Natural killer cell treated with Interleukin-12 subunit alpha and Interleukin-12 subunit beta and Interleukin-15 and Interleukin-18, amount 100 ng/mL, for 72 hours (primary cell): ENCODE data around the gene PHF12. TPM values are rescaled to one million over a fixed set of nuclear protein-coding genes. Genes with fewer than 3 reads are reported as not detected.
"Not testable (repeated sequence)": the region's sequence is repeated elsewhere in the genome, so short reads cannot be mapped to it uniquely, and the experiment has no call there.

ENCODE experiments used
- ATAC-seq, 2 donors: fragments of 150-1000 bp; cut with Tn5 transposase in 1 of 2; sonication (Bioruptor Pico), chemical (Tn5 transposase) in 1 of 2; 2 replicates each; pipeline ENCODE4 v1.10.0; 2021
- DNase-seq: peaks from one replicate; pipeline ENCODE4 v3.0.0; 2022; ENCODE audit warnings: low spot score
- H3K27ac Mint-ChIP-seq, 2 donors: 1 replicate in 1 of 2; 2 replicates in 1 of 2; pipeline ENCODE4 v1.8.0; 2022; ENCODE audit warnings: mixed read lengths in 2 of 2, mild to moderate bottlenecking in 1 of 2, moderate library complexity in 1 of 2
- H3K27me3 Mint-ChIP-seq, 2 donors: 1 replicate in 1 of 2; 2 replicates in 1 of 2; pipeline ENCODE4 v1.8.0; 2022; ENCODE audit warnings: mixed read lengths in 2 of 2
- H3K36me3 Mint-ChIP-seq: one replicate; pipeline ENCODE4 v1.8.0; 2022; ENCODE audit warnings: mixed read lengths
- H3K4me1 Mint-ChIP-seq, 2 donors: 1 replicate in 1 of 2; 2 replicates in 1 of 2; pipeline ENCODE4 v1.8.0; 2022; ENCODE audit warnings: low read depth in 2 of 2, mixed read lengths in 2 of 2, mild to moderate bottlenecking in 1 of 2
- H3K4me3 Mint-ChIP-seq: one replicate; pipeline ENCODE4 v1.8.0; 2022; ENCODE audit warnings: mixed read lengths
- H3K9me3 Mint-ChIP-seq: 2 replicates; pipeline ENCODE4 v1.8.0; 2022; ENCODE audit warnings: mixed read lengths
- total RNA-seq, 2 donors: library from RNA; stranded (reverse); gene quantifications; one replicate each; pipeline ENCODE4 v1.2.3, GENCODE V29; 2022

PHF12 gene
- total RNA-seq, 2 donors from 2014 or later = 68.0 to 72.2 TPM

- peak; percentile 49 for DNase-seq
- H3K27ac Mint-ChIP-seq = peak overlapping the region; percentile 100
- peak; percentile 29 to 32 for ATAC-seq
- H3K4me1 Mint-ChIP-seq = peaks cover 47 to 51% of the 10 kb centered on the region in 2 donors
- not testable (repeated sequence) for H3K36me3 Mint-ChIP-seq, H3K27me3 Mint-ChIP-seq, H3K9me3 Mint-ChIP-seq
- H3K4me3 Mint-ChIP-seq = peak overlapping the region; percentile 88
Observed at GRCh38 chr17:28893248-28894183, 57.8 kb downstream of the PHF12 start.

GRCh38 chr17:28892024-28892423, 59.3 kb downstream of the PHF12 start:
- H3K27me3 Mint-ChIP-seq = no peaks in the 10 kb centered on the region
- no peak for DNase-seq
- H3K4me3 Mint-ChIP-seq = peak overlapping the region; percentile 70
- no peaks in the 10 kb centered on the region for H3K9me3 Mint-ChIP-seq
- H3K27ac Mint-ChIP-seq = peak overlapping the region; percentile 87 to 100
- H3K36me3 Mint-ChIP-seq = peaks cover 6% of the 10 kb centered on the region
- ATAC-seq = no peak
- H3K4me1 Mint-ChIP-seq = peaks cover 40 to 51% of the 10 kb centered on the region in 2 donors

- Mint-ChIP-seq H3K4me3 (peak overlapping the region; percentile 70), H3K4me1 (peaks cover 32 to 47% of the 10 kb centered on the region in 2 donors), H3K27me3 (no peaks in the 10 kb centered on the region), H3K36me3 (peaks cover 6% of the 10 kb centered on the region), H3K27ac (peak overlapping the region; percentile 87 to 100), H3K9me3 (no peaks in the 10 kb centered on the region)
- no peak for DNase-seq
- no peak for ATAC-seq
Observed at GRCh38 chr17:28891201-28891600, 60.1 kb downstream of the PHF12 start.

GRCh38 chr17:28889996-28890395, 61.3 kb downstream of the PHF12 start:
- Mint-ChIP-seq H3K9me3 (no peaks in the 10 kb centered on the region), H3K4me1 (peaks cover 31 to 47% of the 10 kb centered on the region in 2 donors), H3K4me3 (no peak overlapping the region), H3K27ac (peak overlapping the region; percentile 45 to 87), H3K36me3 (peaks cover 6% of the 10 kb centered on the region), H3K27me3 (no peaks in the 10 kb centered on the region)
- DNase-seq = no peak
- ATAC-seq = no peak

- no peak for ATAC-seq
- Mint-ChIP-seq H3K9me3 (no peaks in the 10 kb centered on the region), H3K36me3 (peaks cover 6% of the 10 kb centered on the region), H3K27me3 (no peaks in the 10 kb centered on the region), H3K4me1 (peaks cover 30 to 48% of the 10 kb centered on the region in 2 donors), H3K27ac (peak overlapping the region; percentile 12 to 76), H3K4me3 (no peak overlapping the region)
- no peak for DNase-seq
Observed at GRCh38 chr17:28888832-28889231, 62.5 kb downstream of the PHF12 start.

GRCh38 chr17:28887871-28888471, 63.3 kb downstream of the PHF12 start:
- H3K9me3 Mint-ChIP-seq = no peaks in the 10 kb centered on the region
- ATAC-seq = no peak
- no peak for DNase-seq
- peaks cover 6% of the 10 kb centered on the region for H3K36me3 Mint-ChIP-seq
- H3K4me3 Mint-ChIP-seq = no peak overlapping the region
- peak overlapping the region in 1 of 2 donors; percentile 42 for H3K27ac Mint-ChIP-seq
- H3K27me3 Mint-ChIP-seq = no peaks in the 10 kb centered on the region
- peaks cover 21 to 40% of the 10 kb centered on the region in 2 donors for H3K4me1 Mint-ChIP-seq

GRCh38 chr17:28885951-28886350, 65.4 kb downstream of the PHF12 start:
- Mint-ChIP-seq H3K4me1 (peaks cover 7 to 26% of the 10 kb centered on the region in 2 donors), H3K27ac (peak overlapping the region in 1 of 2 donors; percentile 62)

GRCh38 chr17:28885363-28885762, 66.0 kb downstream of the PHF12 start:
- no peaks in the 10 kb centered on the region for H3K27me3 Mint-ChIP-seq
- H3K4me1 Mint-ChIP-seq = peaks cover 6 to 24% of the 10 kb centered on the region in 2 donors
- H3K9me3 Mint-ChIP-seq = no peaks in the 10 kb centered on the region
- peaks cover under 1% of the 10 kb centered on the region for H3K36me3 Mint-ChIP-seq
- DNase-seq (no peak), ATAC-seq (no peak)
- H3K27ac Mint-ChIP-seq = peak overlapping the region; percentile 31 to 48
- no peak overlapping the region for H3K4me3 Mint-ChIP-seq

More at GRCh38 chr17:28885951-28886350, 65.4 kb downstream of the PHF12 start:
- Mint-ChIP-seq H3K4me3 (no peak overlapping the region), H3K36me3 (no peaks in the 10 kb centered on the region), H3K9me3 (no peaks in the 10 kb centered on the region), H3K27me3 (no peaks in the 10 kb centered on the region)
- ATAC-seq (no peak), DNase-seq (no peak)

GRCh38 chr17:28883967-28884702, 67.2 kb downstream of the PHF12 start:
- Mint-ChIP-seq H3K4me1 (peaks cover 6 to 21% of the 10 kb centered on the region in 2 donors), H3K27me3 (no peaks in the 10 kb centered on the region), H3K36me3 (peaks cover 7% of the 10 kb centered on the region), H3K27ac (no peak overlapping the region), H3K4me3 (no peak overlapping the region), H3K9me3 (no peaks in the 10 kb centered on the region)
- ATAC-seq = no peak
- DNase-seq = no peak

- no peaks in the 10 kb centered on the region for H3K9me3 Mint-ChIP-seq
- no peaks in the 10 kb centered on the region for H3K27me3 Mint-ChIP-seq
- peaks cover 7% of the 10 kb centered on the region for H3K36me3 Mint-ChIP-seq
- no peak for ATAC-seq
- peaks cover 12 to 15% of the 10 kb centered on the region in 2 donors for H3K4me1 Mint-ChIP-seq
- H3K27ac Mint-ChIP-seq = no peak overlapping the region
- no peak for DNase-seq
- H3K4me3 Mint-ChIP-seq = no peak overlapping the region
Observed at GRCh38 chr17:28882154-28882895, 69.0 kb downstream of the PHF12 start.

GRCh38 chr17:28881533-28882056, 69.7 kb downstream of the PHF12 start:
- no peak for ATAC-seq

GRCh38 chr17:28880572-28880945, 70.8 kb downstream of the PHF12 start:
- Mint-ChIP-seq H3K4me1 (peaks cover 17 to 23% of the 10 kb centered on the region in 2 donors), H3K9me3 (no peaks in the 10 kb centered on the region), H3K36me3 (peaks cover 7% of the 10 kb centered on the region), H3K27me3 (no peaks in the 10 kb centered on the region), H3K27ac (no peak overlapping the region), H3K4me3 (no peak overlapping the region)
- no peak for ATAC-seq
- DNase-seq = no peak

More at GRCh38 chr17:28881533-28882056, 69.7 kb downstream of the PHF12 start:
- Mint-ChIP-seq H3K36me3 (peaks cover 7% of the 10 kb centered on the region), H3K27me3 (no peaks in the 10 kb centered on the region), H3K9me3 (no peaks in the 10 kb centered on the region), H3K4me3 (no peak overlapping the region), H3K27ac (no peak overlapping the region), H3K4me1 (peaks cover 11 to 13% of the 10 kb centered on the region in 2 donors)
- DNase-seq = no peak
